Measurements from ENCODE around the gene C1R.
A peak's percentile ranks its signal among the peaks of the same experiment; 100 is the strongest.

- no peak for TF ChIP-seq CTCF (IDR thresholded peaks at IDR 0.05; ENCODE audit: low read depth, low read length)
- TF ChIP-seq MAX (IDR thresholded peaks at IDR 0.05; ENCODE audit: low read depth, low read length): peak; percentile 63
- TF ChIP-seq POLR2A (IDR thresholded peaks at IDR 0.05; ENCODE audit: extremely low read depth, insufficient read length): peak; percentile 26
- peak; percentile 70 for TF ChIP-seq MYC (IDR thresholded peaks at IDR 0.05; ENCODE audit: low read depth, low read length)
These were observed 16.0 kb upstream of the C1R start for GRCh38 chr12:7108003-7108795.

Data from NB4 (cell line).